ENCODE measurements around the gene DLST.

Gene DLST

DNA sequence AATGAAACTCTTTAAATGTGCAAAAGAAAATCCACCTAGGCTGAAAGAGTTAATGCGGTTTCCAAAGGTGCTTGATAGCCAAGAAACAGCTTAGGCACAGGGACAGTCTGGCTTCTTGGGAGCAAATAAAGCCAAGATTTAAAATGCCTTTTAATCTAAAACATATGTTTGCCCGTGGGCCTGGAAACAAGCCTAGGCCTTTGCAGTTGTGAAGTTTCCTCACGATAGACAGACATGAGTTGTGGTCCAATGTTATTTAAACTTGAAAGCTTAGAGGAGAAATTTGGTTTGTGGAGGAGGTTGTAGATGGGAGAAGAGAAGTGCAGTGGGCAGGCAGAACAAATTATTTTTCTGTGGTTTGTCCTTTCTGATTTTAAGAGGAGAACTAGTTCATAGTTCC lies 35.5 kb upstream of the DLST start:
- no peaks in the 10 kb centered on the region for H3K79me2 ChIP-seq (ENCODE audit: control insufficient read depth, insufficient read depth, low read length, unreplicated experiment)
- H3K4me1 ChIP-seq (ENCODE audit: control insufficient read depth, insufficient read depth, low read length, unreplicated experiment), result peaks cover 27% of the 10 kb centered on the region
- no peak overlapping the region for H3K4me3 ChIP-seq (ENCODE audit: low read depth, low read length)
- no peaks in the 10 kb centered on the region for H3K36me3 ChIP-seq (ENCODE audit: insufficient read depth, low read length)
- H3K27me3 ChIP-seq (ENCODE audit: insufficient read depth, low read length), result no peaks in the 10 kb centered on the region
- no peak overlapping the region for H2AFZ ChIP-seq (ENCODE audit: low read length, unreplicated experiment)
- H3K27ac ChIP-seq (ENCODE audit: low read depth, low read length), result no peak overlapping the region

DNA sequence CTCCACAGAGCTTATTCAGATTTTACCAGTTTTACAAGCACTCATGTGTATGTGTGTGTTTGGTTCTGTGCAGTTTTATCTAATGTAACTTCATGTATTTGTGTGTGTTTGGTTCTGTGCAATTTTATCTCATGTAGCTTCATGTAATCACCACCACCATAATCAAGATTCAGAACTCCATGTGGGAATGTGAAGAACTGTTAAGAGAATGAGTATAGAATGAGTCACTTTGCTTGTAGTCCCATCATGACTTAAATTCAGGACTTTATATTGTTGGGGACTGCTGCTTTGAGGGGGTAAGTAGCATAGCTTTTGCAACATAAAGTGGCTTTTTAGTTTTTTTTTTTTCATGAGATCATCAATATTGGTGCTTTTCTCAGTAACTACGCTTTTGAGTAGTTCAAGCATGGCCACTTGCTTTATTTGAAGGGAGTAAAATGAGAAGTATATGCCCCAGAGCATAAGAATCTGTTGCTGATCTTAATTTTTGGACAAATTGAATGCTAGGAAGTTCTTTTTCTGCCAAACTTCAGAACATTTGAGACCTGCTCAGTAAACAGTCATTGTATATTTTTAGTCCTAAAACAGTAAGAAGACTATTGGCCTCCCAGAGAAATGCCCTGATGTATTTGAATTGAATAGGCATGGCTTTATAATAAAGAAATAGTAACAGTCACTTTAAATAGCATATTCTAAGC lies 34.6 kb upstream of the DLST start:
- Histone ChIP-seq H3K27ac (ENCODE audit: low read depth, low read length) (no peak overlapping the region), H3K36me3 (ENCODE audit: insufficient read depth, low read length) (no peaks in the 10 kb centered on the region), H3K79me2 (ENCODE audit: control insufficient read depth, insufficient read depth, low read length, unreplicated experiment) (no peaks in the 10 kb centered on the region), H2AFZ (ENCODE audit: low read length, unreplicated experiment) (no peak overlapping the region), H3K4me1 (ENCODE audit: control insufficient read depth, insufficient read depth, low read length, unreplicated experiment) (peaks cover 27% of the 10 kb centered on the region), H3K27me3 (ENCODE audit: insufficient read depth, low read length) (no peaks in the 10 kb centered on the region), H3K4me3 (ENCODE audit: low read depth, low read length) (no peak overlapping the region)

DNA sequence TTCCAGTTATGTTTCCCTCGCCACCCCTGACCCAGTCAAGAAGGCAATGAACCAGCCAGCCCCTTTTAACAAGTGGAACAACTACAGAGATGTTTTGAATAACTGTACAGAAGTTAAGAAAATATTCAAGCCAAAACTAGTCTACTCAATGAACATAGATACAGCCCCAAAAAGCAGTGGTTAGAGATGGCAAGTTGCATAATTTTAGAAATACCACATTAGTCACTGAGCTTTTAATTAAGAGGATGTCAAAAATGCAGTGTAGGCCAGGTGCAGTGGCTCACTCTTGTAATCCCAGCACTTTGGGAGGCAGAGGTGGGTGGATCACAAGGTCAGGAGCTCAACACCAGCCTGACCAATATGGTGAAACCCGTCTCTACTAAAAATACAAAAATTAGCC lies 32.9 kb upstream of the DLST start:
- no peaks in the 10 kb centered on the region for H3K27me3 ChIP-seq (ENCODE audit: insufficient read depth, low read length)
- no peak overlapping the region for H2AFZ ChIP-seq (ENCODE audit: low read length, unreplicated experiment)
- no peak overlapping the region for H3K4me3 ChIP-seq (ENCODE audit: low read depth, low read length)
- H3K4me1 ChIP-seq (ENCODE audit: control insufficient read depth, insufficient read depth, low read length, unreplicated experiment), result peaks cover 34% of the 10 kb centered on the region
- H3K36me3 ChIP-seq (ENCODE audit: insufficient read depth, low read length), result no peaks in the 10 kb centered on the region
- no peaks in the 10 kb centered on the region for H3K79me2 ChIP-seq (ENCODE audit: control insufficient read depth, insufficient read depth, low read length, unreplicated experiment)
- H3K27ac ChIP-seq (ENCODE audit: low read depth, low read length), result no peak overlapping the region

DNA sequence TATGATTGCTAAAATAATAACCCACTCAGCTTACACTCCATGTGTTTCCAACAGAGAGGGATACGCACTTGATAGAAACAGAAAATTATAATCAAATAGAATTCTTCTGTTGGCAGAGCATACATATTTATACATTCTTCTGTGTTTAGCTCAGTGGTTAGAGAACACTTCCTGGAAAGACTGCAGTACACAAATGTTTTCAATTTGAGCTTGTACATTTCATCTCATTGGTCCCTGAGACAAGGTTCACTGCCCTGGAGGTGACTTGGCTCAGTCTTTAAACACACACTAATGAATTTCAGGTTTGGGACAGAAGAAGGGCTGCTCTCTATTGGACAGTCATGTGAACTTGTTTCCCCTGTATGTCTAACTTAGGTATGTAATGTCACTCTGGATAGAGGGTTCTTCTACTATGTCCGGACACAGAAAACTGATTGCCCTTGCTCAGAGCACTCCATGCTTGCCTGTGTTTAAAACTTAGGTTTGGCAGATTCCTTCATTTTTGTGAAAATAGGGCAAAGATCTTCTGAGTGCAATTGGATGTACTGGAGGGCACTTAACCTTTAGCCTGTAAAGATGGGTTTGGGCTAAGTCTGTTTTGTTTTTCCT lies 28.7 kb upstream of the DLST start:
- Histone ChIP-seq H3K36me3 (ENCODE audit: insufficient read depth, low read length) (no peaks in the 10 kb centered on the region), H3K27ac (ENCODE audit: low read depth, low read length) (no peak overlapping the region)

DNA sequence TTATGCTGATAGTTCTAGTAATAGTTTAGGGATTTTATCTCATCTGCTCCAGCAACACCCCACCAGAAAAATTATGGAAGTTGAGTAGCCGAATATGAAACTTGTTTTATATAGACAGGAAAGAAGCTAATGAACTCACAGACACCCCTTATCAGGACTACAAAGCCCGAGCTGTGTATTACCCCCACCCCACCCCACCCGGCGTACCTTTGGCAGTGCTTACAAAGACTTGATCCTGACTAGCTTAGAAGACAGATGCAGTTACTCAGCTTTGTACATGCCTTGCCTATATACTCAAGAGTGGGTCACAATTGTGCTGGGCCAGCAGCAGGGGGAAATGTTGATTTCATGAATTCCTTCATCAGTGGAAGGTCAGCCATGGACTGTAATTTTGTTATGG lies 28.1 kb upstream of the DLST start:
- H3K4me1 ChIP-seq (ENCODE audit: control insufficient read depth, insufficient read depth, low read length, unreplicated experiment), result peaks cover 12% of the 10 kb centered on the region
- no peaks in the 10 kb centered on the region for H3K79me2 ChIP-seq (ENCODE audit: control insufficient read depth, insufficient read depth, low read length, unreplicated experiment)
- H3K27me3 ChIP-seq (ENCODE audit: insufficient read depth, low read length), result no peaks in the 10 kb centered on the region
- H3K4me3 ChIP-seq (ENCODE audit: low read depth, low read length), result no peak overlapping the region
- no peak overlapping the region for H3K27ac ChIP-seq (ENCODE audit: low read depth, low read length)
- H3K36me3 ChIP-seq (ENCODE audit: insufficient read depth, low read length), result no peaks in the 10 kb centered on the region
- H2AFZ ChIP-seq (ENCODE audit: low read length, unreplicated experiment), result no peak overlapping the region

More for the DNA sequence above, 28.7 kb upstream of the DLST start:
- no peaks in the 10 kb centered on the region for H3K79me2 ChIP-seq (ENCODE audit: control insufficient read depth, insufficient read depth, low read length, unreplicated experiment)
- H3K4me3 ChIP-seq (ENCODE audit: low read depth, low read length), result no peak overlapping the region
- H3K4me1 ChIP-seq (ENCODE audit: control insufficient read depth, insufficient read depth, low read length, unreplicated experiment), result peaks cover 12% of the 10 kb centered on the region
- no peaks in the 10 kb centered on the region for H3K27me3 ChIP-seq (ENCODE audit: insufficient read depth, low read length)
- no peak overlapping the region for H2AFZ ChIP-seq (ENCODE audit: low read length, unreplicated experiment)

DNA sequence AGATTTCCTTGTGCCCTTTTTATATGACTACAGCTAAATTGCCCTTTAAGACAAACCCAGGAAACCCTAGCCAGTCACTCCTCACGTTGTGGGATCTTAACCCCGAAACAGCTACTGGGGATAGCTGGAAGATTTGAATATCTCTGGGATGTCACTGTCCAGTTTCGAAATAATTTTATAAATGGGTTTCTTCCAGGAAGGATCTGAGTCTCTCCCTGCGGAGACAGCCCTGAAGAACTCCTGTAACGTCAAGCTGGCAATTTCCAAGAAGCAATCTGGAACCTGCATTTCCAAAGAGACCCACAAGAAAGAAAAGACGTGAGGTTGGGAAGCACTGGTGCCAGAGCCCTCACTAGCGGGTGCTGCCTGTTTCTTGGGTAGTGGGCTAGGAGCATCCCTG lies 26.7 kb upstream of the DLST start:
- Histone ChIP-seq H3K36me3 (ENCODE audit: insufficient read depth, low read length) (no peaks in the 10 kb centered on the region), H2AFZ (ENCODE audit: low read length, unreplicated experiment) (no peak overlapping the region), H3K27ac (ENCODE audit: low read depth, low read length) (no peak overlapping the region), H3K4me3 (ENCODE audit: low read depth, low read length) (no peak overlapping the region), H3K27me3 (ENCODE audit: insufficient read depth, low read length) (no peaks in the 10 kb centered on the region), H3K79me2 (ENCODE audit: control insufficient read depth, insufficient read depth, low read length, unreplicated experiment) (no peaks in the 10 kb centered on the region), H3K4me1 (ENCODE audit: control insufficient read depth, insufficient read depth, low read length, unreplicated experiment) (peaks cover 12% of the 10 kb centered on the region)

DNA sequence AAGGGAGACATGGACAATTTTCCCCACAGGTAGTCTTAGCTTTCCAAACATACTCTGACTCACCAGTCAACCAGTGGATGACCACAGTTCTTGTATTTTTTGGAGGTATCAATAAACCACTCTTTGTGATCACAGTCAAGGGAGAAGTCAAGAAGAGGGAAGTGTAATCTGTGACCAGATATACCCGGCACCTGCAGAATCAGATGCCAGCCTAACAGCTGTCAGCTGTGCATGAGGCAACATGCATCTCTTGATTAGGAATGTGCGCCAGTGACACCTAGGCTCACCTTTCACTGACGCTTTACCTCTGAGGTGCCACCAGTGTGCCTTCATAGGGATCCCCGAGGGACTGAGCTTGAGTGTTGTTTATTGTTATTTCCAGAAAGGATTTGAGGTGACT lies 25.8 kb upstream of the DLST start:
- H3K27me3 ChIP-seq (ENCODE audit: insufficient read depth, low read length), result no peaks in the 10 kb centered on the region
- no peak overlapping the region for H3K4me3 ChIP-seq (ENCODE audit: low read depth, low read length)
- H3K79me2 ChIP-seq (ENCODE audit: control insufficient read depth, insufficient read depth, low read length, unreplicated experiment), result no peaks in the 10 kb centered on the region
- H3K4me1 ChIP-seq (ENCODE audit: control insufficient read depth, insufficient read depth, low read length, unreplicated experiment), result peaks cover 12% of the 10 kb centered on the region
- no peak overlapping the region for H3K27ac ChIP-seq (ENCODE audit: low read depth, low read length)
- no peak overlapping the region for H2AFZ ChIP-seq (ENCODE audit: low read length, unreplicated experiment)
- H3K36me3 ChIP-seq (ENCODE audit: insufficient read depth, low read length), result no peaks in the 10 kb centered on the region

DNA sequence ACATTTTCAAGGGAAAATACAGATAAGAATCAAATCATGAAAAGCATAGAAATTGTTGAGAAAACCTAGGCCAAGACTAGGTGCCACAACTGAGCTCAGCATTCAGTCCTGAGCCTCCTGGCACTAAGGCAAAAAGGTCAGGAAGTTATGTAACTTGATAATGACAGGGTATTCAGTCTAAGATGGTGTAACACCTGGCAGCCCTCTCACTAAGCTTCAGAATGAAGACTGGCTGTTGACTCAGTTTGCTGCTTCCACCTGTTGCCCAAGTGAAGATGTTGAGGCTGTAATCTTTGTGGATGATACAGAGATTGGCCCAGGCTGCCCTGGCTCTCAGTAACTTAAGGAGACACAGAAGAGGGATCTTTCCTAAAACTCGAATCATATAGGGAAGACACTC lies 25.4 kb upstream of the DLST start:
- H3K79me2 ChIP-seq (ENCODE audit: control insufficient read depth, insufficient read depth, low read length, unreplicated experiment), result no peaks in the 10 kb centered on the region
- no peaks in the 10 kb centered on the region for H3K27me3 ChIP-seq (ENCODE audit: insufficient read depth, low read length)
- peaks cover 12% of the 10 kb centered on the region for H3K4me1 ChIP-seq (ENCODE audit: control insufficient read depth, insufficient read depth, low read length, unreplicated experiment)
- no peaks in the 10 kb centered on the region for H3K36me3 ChIP-seq (ENCODE audit: insufficient read depth, low read length)
- H3K27ac ChIP-seq (ENCODE audit: low read depth, low read length), result no peak overlapping the region
- H3K4me3 ChIP-seq (ENCODE audit: low read depth, low read length), result no peak overlapping the region
- H2AFZ ChIP-seq (ENCODE audit: low read length, unreplicated experiment), result no peak overlapping the region

DNA sequence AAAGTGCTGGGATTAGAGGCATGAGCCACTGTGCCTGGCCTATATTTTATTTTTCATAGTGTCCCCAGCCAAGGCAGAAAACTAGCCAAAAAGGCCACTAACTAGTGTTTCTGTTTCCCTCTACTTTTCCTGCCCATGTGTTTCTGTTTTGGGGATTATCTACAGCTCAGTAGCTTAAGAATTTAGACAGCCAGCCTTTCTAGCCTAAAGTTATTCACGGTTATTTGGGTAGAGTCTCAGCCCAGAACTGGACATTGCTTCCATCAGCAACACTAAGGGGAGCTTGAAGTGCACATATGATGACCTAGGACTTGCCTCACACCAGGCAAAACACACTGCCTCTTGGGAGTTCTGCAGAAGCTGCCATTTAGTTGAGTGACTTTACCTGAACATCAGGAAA lies 23.7 kb upstream of the DLST start:
- Histone ChIP-seq H3K36me3 (ENCODE audit: insufficient read depth, low read length) (no peaks in the 10 kb centered on the region), H2AFZ (ENCODE audit: low read length, unreplicated experiment) (no peak overlapping the region), H3K27ac (ENCODE audit: low read depth, low read length) (no peak overlapping the region), H3K79me2 (ENCODE audit: control insufficient read depth, insufficient read depth, low read length, unreplicated experiment) (no peaks in the 10 kb centered on the region), H3K27me3 (ENCODE audit: insufficient read depth, low read length) (no peaks in the 10 kb centered on the region), H3K4me3 (ENCODE audit: low read depth, low read length) (no peak overlapping the region), H3K4me1 (ENCODE audit: control insufficient read depth, insufficient read depth, low read length, unreplicated experiment) (peaks cover 5% of the 10 kb centered on the region)

DNA sequence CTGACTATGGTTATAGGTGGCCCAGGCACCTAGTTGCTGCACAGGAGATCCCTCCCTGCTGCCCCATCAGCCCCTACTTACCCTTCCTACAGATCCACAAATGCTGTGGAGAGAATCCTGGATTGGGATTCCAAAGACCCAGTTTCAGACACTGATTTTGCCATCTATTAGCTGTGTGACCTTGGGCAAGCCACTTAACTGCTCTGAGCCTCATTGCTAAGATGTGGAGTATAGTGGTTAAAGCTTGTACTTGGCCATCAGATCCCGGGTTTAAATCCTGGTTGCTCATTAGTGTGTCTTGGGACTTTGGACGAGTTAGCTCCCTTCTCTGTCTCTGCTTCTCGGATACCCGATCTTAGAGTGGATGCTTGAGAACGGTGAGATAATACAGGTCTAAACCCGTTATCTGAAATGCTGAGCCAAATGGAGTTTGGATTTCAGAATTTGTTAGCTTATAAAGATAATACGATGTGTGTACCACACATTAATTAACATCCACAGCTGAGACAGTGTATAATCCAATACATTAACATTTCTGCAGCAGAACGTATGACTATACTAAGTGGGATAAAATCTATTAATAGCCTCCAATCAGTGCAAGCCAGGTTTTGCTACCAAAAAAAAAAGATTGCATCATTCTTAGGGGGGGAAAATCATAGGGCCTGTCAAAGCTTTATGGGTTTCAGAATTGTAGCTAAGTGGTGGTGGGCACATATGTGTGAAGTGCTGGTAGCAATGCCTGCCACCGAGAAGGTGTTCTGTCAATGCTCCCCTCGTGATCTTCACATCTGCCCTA lies 21.8 kb upstream of the DLST start:
- no peak overlapping the region for H3K4me3 ChIP-seq (ENCODE audit: low read depth, low read length)
- H3K36me3 ChIP-seq (ENCODE audit: insufficient read depth, low read length), result no peaks in the 10 kb centered on the region
- no peaks in the 10 kb centered on the region for H3K4me1 ChIP-seq (ENCODE audit: control insufficient read depth, insufficient read depth, low read length, unreplicated experiment)
- H3K27me3 ChIP-seq (ENCODE audit: insufficient read depth, low read length), result no peaks in the 10 kb centered on the region
- H3K79me2 ChIP-seq (ENCODE audit: control insufficient read depth, insufficient read depth, low read length, unreplicated experiment), result no peaks in the 10 kb centered on the region
- no peak overlapping the region for H3K27ac ChIP-seq (ENCODE audit: low read depth, low read length)
- H2AFZ ChIP-seq (ENCODE audit: low read length, unreplicated experiment), result no peak overlapping the region
